SK-N-SH (cell line): ENCODE results near the gene EEF1B2. TPM values are rescaled to one million over a fixed set of nuclear protein-coding genes. Genes with fewer than 3 reads are reported as not detected.

ENCODE experiments used
- CTCF ChIA-PET: fragments of 300-600, 350-600 bp; formaldehyde crosslinking; extraction: SDS; loops from one replicate; lab custom pipeline; 2021; lab: Yijun Ruan, JAX
- POLR2A ChIA-PET: fragments of 350-600 bp; sonication (Branson Sonifier 250); formaldehyde crosslinking; extraction: SDS; loops from one replicate; lab custom pipeline; 2020; ENCODE audit warnings: antibody characterized with exemption, inconsistent platforms; lab: Yijun Ruan, JAX
- DNase-seq: peaks from one replicate; pipeline ENCODE4 v3.0.0; 2012
- H2AFZ ChIP-seq: fragments of 200-600 bp; sonication (generic); 2 replicates; pipeline ENCODE4 v1.8.1; 2016; ENCODE audit warnings: antibody characterized with exemption, mild to moderate bottlenecking, low read depth
- H3F3A ChIP-seq: fragments of 200-600 bp; sonication (generic); replicated peaks from 2 replicates; pipeline ENCODE3; 2016; ENCODE audit warnings: antibody characterized with exemption, mild to moderate bottlenecking; ENCODE audit not compliant: insufficient read depth
- H3K27ac ChIP-seq, 2 experiments: fragments of 200-500 bp in 1 of 2; fragments of 200-600 bp in 1 of 2; sonication (Bioruptor generic) in 1 of 2; sonication (generic), shearing (Covaris generic) in 1 of 2; 2 replicates each; pipeline versions ENCODE4 v1.5.1 to v1.6.1; 2014 to 2016; ENCODE audit warnings: low read depth in 2 of 2, inconsistent platforms in 1 of 2, low read length in 1 of 2, mild to moderate bottlenecking in 1 of 2, mixed read lengths in 1 of 2
- H3K27me3 ChIP-seq: fragments of 200-600 bp; sonication (generic), shearing (Covaris generic); 2 replicates; pipeline ENCODE4 v1.6.1; 2016; ENCODE audit warnings: mixed run types; ENCODE audit not compliant: insufficient read depth
- H3K36me3 ChIP-seq, 2 experiments: fragments of 200-500 bp in 1 of 2; fragments of 200-600 bp in 1 of 2; sonication (Bioruptor generic) in 1 of 2; sonication (generic) in 1 of 2; replicated peaks in 1 of 2; 2 replicates each; pipeline versions ENCODE3 to v1.5.1; 2014 to 2016; ENCODE audit warnings: low read length in 1 of 2, mild to moderate bottlenecking in 1 of 2; ENCODE audit not compliant: insufficient read depth in 2 of 2, control insufficient read depth in 1 of 2
- H3K4me1 ChIP-seq, 2 experiments: fragments of 200-500 bp in 1 of 2; fragments of 200-600 bp in 1 of 2; sonication (Bioruptor generic) in 1 of 2; sonication (generic), shearing (Covaris generic) in 1 of 2; 2 replicates each; pipeline versions ENCODE4 v1.5.1 to v1.6.1; 2014 to 2016; ENCODE audit warnings: low read depth in 1 of 2, low read length in 1 of 2, mixed run types in 1 of 2; ENCODE audit not compliant: insufficient read depth in 2 of 2, control insufficient read depth in 1 of 2
- H3K4me2 ChIP-seq: fragments of 200-600 bp; sonication (generic), shearing (Covaris generic); 2 replicates; pipeline ENCODE4 v1.6.1; 2017; ENCODE audit warnings: mixed run types
- H3K4me3 ChIP-seq, 2 experiments: fragments of 200-500 bp in 1 of 2; fragments of 200-600 bp in 1 of 2; sonication (Bioruptor generic) in 1 of 2; sonication (generic), shearing (Covaris generic) in 1 of 2; 2 replicates each; pipeline versions ENCODE4 v1.5.1 to v1.8.1; 2014 to 2016; ENCODE audit warnings: low read depth in 2 of 2, inconsistent platforms in 1 of 2, low read length in 1 of 2, mild to moderate bottlenecking in 1 of 2, mixed read lengths in 1 of 2, moderate library complexity in 1 of 2
- H3K79me2 ChIP-seq: fragments of 200-600 bp; sonication (generic); 2 replicates; pipeline ENCODE4 v1.8.1; 2017; ENCODE audit warnings: mild to moderate bottlenecking; ENCODE audit not compliant: insufficient read depth
- H3K9ac ChIP-seq: fragments of 200-600 bp; sonication (generic); 2 replicates; pipeline ENCODE4 v1.6.1; 2017; ENCODE audit warnings: mixed run types
- H3K9me2 ChIP-seq: fragments of 200-600 bp; sonication (generic); 2 replicates; pipeline ENCODE4 v1.6.1; 2017; ENCODE audit warnings: mixed run types
- H3K9me3 ChIP-seq: fragments of 200-600 bp; sonication (generic); 2 replicates; pipeline ENCODE4 v1.6.1; 2017; ENCODE audit warnings: mixed run types, mild to moderate bottlenecking, moderate library complexity
- H4K20me1 ChIP-seq: fragments of 200-600 bp; sonication (generic); 2 replicates; pipeline ENCODE4 v1.6.1; 2017; ENCODE audit warnings: mild to moderate bottlenecking, mixed run types; ENCODE audit not compliant: insufficient read depth
- CTCF ChIP-seq: fragments of 200-600 bp; sonication (generic); IDR thresholded peaks from 2 replicates; pipeline ENCODE4 v1.6.1; 2017; ENCODE audit warnings: antibody characterized with exemption, mild to moderate bottlenecking, moderate library complexity
- ELF1 ChIP-seq: IDR thresholded peaks from 2 replicates; pipeline ENCODE4 v1.4.0; 2012
- EZH2phosphoT487 ChIP-seq: fragments of 200-600 bp; sonication (generic); IDR thresholded peaks from 2 replicates; pipeline ENCODE4 v1.6.1; 2017; ENCODE audit warnings: low read depth, mixed run types, mild to moderate bottlenecking, antibody characterized with exemption, moderate library complexity, borderline replicate concordance
- FOSL2 ChIP-seq: IDR thresholded peaks from 2 replicates; pipeline ENCODE4 v1.4.0; 2012; ENCODE audit warnings: low read depth, mild to moderate bottlenecking, moderate library complexity, borderline replicate concordance
- IRF3 ChIP-seq: fragments of 150-350 bp; IDR thresholded peaks from 2 replicates; pipeline ENCODE4 v1.6.1; 2016; ENCODE audit warnings: mild to moderate bottlenecking, low read depth, low read length
- JUND ChIP-seq: IDR thresholded peaks from 2 replicates; pipeline ENCODE4 v1.4.0; 2012
- MEF2A ChIP-seq: IDR thresholded peaks from 2 replicates; pipeline ENCODE4 v1.4.0; 2012; ENCODE audit warnings: low read depth, borderline replicate concordance
- MXI1 ChIP-seq: IDR thresholded peaks from 2 replicates; pipeline ENCODE4 v1.6.1; 2012; ENCODE audit warnings: mild to moderate bottlenecking, low read depth, low read length, improper control_type of control experiment
- NRF1 ChIP-seq: IDR thresholded peaks from 2 replicates; pipeline ENCODE4 v1.6.1; 2012; ENCODE audit warnings: low read depth, mild to moderate bottlenecking, low read length
- PBX3 ChIP-seq: IDR thresholded peaks from 2 replicates; pipeline ENCODE4; 2012
- RAD21 ChIP-seq: IDR thresholded peaks from 2 replicates; pipeline ENCODE4 v1.6.1; 2012; ENCODE audit warnings: mild to moderate bottlenecking, low read length
- RCOR1 ChIP-seq: fragments of 150-350 bp; IDR thresholded peaks from 2 replicates; pipeline ENCODE4 v1.6.1; 2017; ENCODE audit warnings: antibody characterized with exemption, low read length
- REST ChIP-seq: IDR thresholded peaks from 2 replicates; pipeline ENCODE4 v1.6.1; 2012; ENCODE audit warnings: mild to moderate bottlenecking, low read depth, low read length, moderate library complexity
- RFX5 ChIP-seq: IDR thresholded peaks from 2 replicates; pipeline ENCODE4 v1.6.1; 2012; ENCODE audit warnings: mild to moderate bottlenecking, improper control_type of control experiment, low read length
- RXRA ChIP-seq: IDR thresholded peaks from 2 replicates; pipeline ENCODE4 v1.4.0; 2012; ENCODE audit warnings: low read depth, mild to moderate bottlenecking, borderline replicate concordance
- SIN3A ChIP-seq: IDR thresholded peaks from 2 replicates; pipeline ENCODE4 v1.6.1; 2012; ENCODE audit warnings: low read depth, mild to moderate bottlenecking, low read length, moderate library complexity, borderline replicate concordance
- TCF12 ChIP-seq: IDR thresholded peaks from 2 replicates; pipeline ENCODE4 v1.4.0; 2012
- USF1 ChIP-seq: IDR thresholded peaks from 2 replicates; pipeline ENCODE4 v1.4.0; 2012; ENCODE audit warnings: low read depth, borderline replicate concordance
- USF2 ChIP-seq: fragments of 150-350 bp; IDR thresholded peaks from 2 replicates; pipeline ENCODE4 v1.6.1; 2017; ENCODE audit warnings: antibody characterized with exemption, low read length, low read depth, borderline replicate concordance
- YY1 ChIP-seq: IDR thresholded peaks from 2 replicates; pipeline ENCODE4 v1.4.0; 2012; ENCODE audit warnings: low read depth, mild to moderate bottlenecking
- WGBS: methylation state at CpG from one replicate; pipeline ENCODE4 v1.1.6; 2017; ENCODE audit warnings: low lambda C conversion rate; 5-methylcytosine and 5-hydroxymethylcytosine counted together
- polyA plus RNA-seq, 3 experiments: library from polyadenylated mRNA; depleted of rRNA; stranded (reverse); fragments of >200 nt; gene quantifications; 2 replicates each; pipeline ENCODE4 v1.2.3, GENCODE V29; 2012

Gene EEF1B2
- polyA plus RNA-seq, 1 of the 3 experiments (the other 2 are of a cell fraction), result 815 TPM

- Histone ChIP-seq H3K9me2 (no peaks in the 10 kb centered on the region), H3K9me3 (no peaks in the 10 kb centered on the region), H3K4me3 (no peak overlapping the region), H3K36me3 (peaks cover 3 to 35% of the 10 kb centered on the region in 2 experiments), H2AFZ (no peak overlapping the region), H3K27ac (no peak overlapping the region), H3K4me1 (no peaks in the 10 kb centered on the region), H3K79me2 (no peaks in the 10 kb centered on the region), H4K20me1 (no peaks in the 10 kb centered on the region), H3K4me2 (no peak overlapping the region), H3K27me3 (no peaks in the 10 kb centered on the region), H3F3A (no peaks in the 10 kb centered on the region), H3K9ac (no peak overlapping the region)
- no peak for TF ChIP-seq ELF1
- TF ChIP-seq RCOR1, result no peak
- TF ChIP-seq RFX5, result no peak
- DNase-seq, result no peak
- POLR2A ChIA-PET, result no interaction called here
- CTCF ChIA-PET, result interaction anchor here (1.2 kb wide), 1 partner anchor 13 kb away, joined by 4 read pairs; no protein-coding TSS in a partner anchor
- 84% methylated on average over 3 of the region's 3 CpGs for WGBS
These were observed 44.6 kb upstream of the EEF1B2 start for GRCh38 chr2:206115026-206115578.

GRCh38 chr2:206116278-206116677, 43.4 kb upstream of the EEF1B2 start:
- Histone ChIP-seq H3K9me2 (no peaks in the 10 kb centered on the region), H3K4me2 (no peak overlapping the region), H3K4me1 (no peaks in the 10 kb centered on the region), H3F3A (no peaks in the 10 kb centered on the region), H3K4me3 (no peak overlapping the region), H3K9ac (no peak overlapping the region), H3K36me3 (peaks cover 11 to 46% of the 10 kb centered on the region in 2 experiments), H3K27ac (no peak overlapping the region), H3K27me3 (no peaks in the 10 kb centered on the region), H3K9me3 (no peaks in the 10 kb centered on the region), H2AFZ (no peak overlapping the region), H4K20me1 (no peaks in the 10 kb centered on the region), H3K79me2 (no peaks in the 10 kb centered on the region)
- POLR2A ChIA-PET, result no interaction called here
- DNase-seq, result no peak
- CTCF ChIA-PET, result no interaction called here
- WGBS, result 96% methylated on average over 19 of the region's 21 CpGs
- TF ChIP-seq USF2, result no peak
- TF ChIP-seq NRF1, result no peak
- no peak for TF ChIP-seq PBX3
- TF ChIP-seq RAD21, result no peak
- TF ChIP-seq MEF2A, result no peak
- no peak for TF ChIP-seq TCF12
- no peak for TF ChIP-seq EZH2phosphoT487
- TF ChIP-seq MXI1, result no peak
- TF ChIP-seq RXRA, result no peak
- no peak for TF ChIP-seq USF1
- TF ChIP-seq JUND, result no peak
- TF ChIP-seq SIN3A, result no peak
- TF ChIP-seq CTCF, result no peak
- TF ChIP-seq REST, result no peak
- TF ChIP-seq IRF3, result no peak
- TF ChIP-seq YY1, result no peak
- no peak for TF ChIP-seq FOSL2
